Heart right ventricle (tissue), 16 donors: ENCODE measurements around the gene DAB2IP. TPM values are rescaled to one million over a fixed set of nuclear protein-coding genes. Genes with fewer than 3 reads are reported as not detected.

Source experiments
- ATAC-seq, 8 donors: fragments of 200-7000 bp; cut with Tn5 transposase; one replicate each; pipeline ENCODE4 v1.9.1; 2020; ENCODE audit warnings: mild to moderate bottlenecking in 8 of 8, moderate library complexity in 8 of 8, moderate number of reproducible peaks in 1 of 8
- DNase-seq, 2 donors: peaks; one replicate each; pipeline ENCODE4 v3.0.0-alpha.2; 2020
- H3K27ac ChIP-seq, 10 donors: fragments of 200-600 bp; sonication (generic) in 2 of 10; one replicate each; pipeline versions ENCODE4 v1.5.0 to v1.8.0; 2020 to 2022; ENCODE audit warnings: mild to moderate bottlenecking in 3 of 10
- H3K27me3 ChIP-seq, 7 donors: fragments of 200-600 bp; one replicate each; pipeline ENCODE4 v1.8.0; 2021 to 2022; ENCODE audit warnings: mild to moderate bottlenecking in 2 of 7
- H3K36me3 ChIP-seq, 9 donors: fragments of 200-600 bp; sonication (generic) in 1 of 9; one replicate each; pipeline versions ENCODE4 v1.5.0 to v1.8.0; 2020 to 2022; ENCODE audit warnings: mild to moderate bottlenecking in 2 of 9
- H3K4me1 ChIP-seq, 9 donors: fragments of 200-600 bp; sonication (generic) in 1 of 9; one replicate each; pipeline versions ENCODE4 v1.5.0 to v1.8.0; 2020 to 2022; ENCODE audit warnings: mild to moderate bottlenecking in 4 of 9
- H3K4me3 ChIP-seq, 10 donors: fragments of 200-600 bp; sonication (generic) in 2 of 10; one replicate each; pipeline versions ENCODE4 v1.5.0 to v1.8.0; 2020 to 2022; ENCODE audit warnings: mild to moderate bottlenecking in 7 of 10, moderate library complexity in 2 of 10
- H3K9me3 ChIP-seq, 11 donors: fragments of 200-600 bp in 10 of 11; sonication (generic) in 2 of 11; one replicate each; pipeline versions ENCODE4 v1.5.0 to v1.8.0; 2013 to 2022; ENCODE audit warnings: mild to moderate bottlenecking in 2 of 11, control low read depth in 1 of 11, moderate library complexity in 1 of 11
- CTCF ChIP-seq, 9 donors: fragments of 200-600 bp; sonication (generic) in 2 of 9; IDR thresholded peaks; one replicate each; pipeline versions ENCODE4 v1.5.0 to v1.8.0; 2021 to 2022; ENCODE audit warnings: antibody characterized with exemption in 9 of 9, mild to moderate bottlenecking in 5 of 9, moderate library complexity in 1 of 9
- WGBS, 2 donors: extraction: QIAGEN DNeasy Blood & Tissue Kit; methylation state at CpG; one replicate each; pipeline ENCODE4 v1.1.7; 2013; ENCODE audit warnings: inconsistent platforms in 1 of 2; 5-methylcytosine and 5-hydroxymethylcytosine counted together
- intact Hi-C, 10 donors: fragments of 100-400 bp; cut with DNase I; formaldehyde crosslinking; loops; one replicate each; pipeline versions ENCODE4 v1.11.1 to v1.14.2; 2022
- polyA plus RNA-seq, 2 donors: library from polyadenylated mRNA; stranded (reverse); fragments of 200-250 nt; gene quantifications; one replicate each; pipeline ENCODE4 v1.2.3, GENCODE V29; 2013
- total RNA-seq, 10 donors: library from RNA; stranded (reverse); fragmentation: NEBNext Ultra II Directional in 3 of 10; extraction: Animal tissue kit (Norgen Biotek cat#: 25700) in 3 of 10; gene quantifications; one replicate each; pipeline versions ENCODE4 v1.2.1 to v1.2.4, GENCODE V29; 2021 to 2023
- donor health status: Arrhythmogenic right ventricular cardiomyopathy.
- donor health status: ischemic (EF 13 %, LVEDD 7.1; RV severe dilation, severe dysfunction).
- donor health status: healthy with polysubstance abuse.
- donor health status: DM: no; HTN: yes; CAD: no.
- donor health status: DM: no; HTN: no; CAD: no.
- donor health status: ischemic (EF 25% LVEDD 6.9; RV normal size, moderate dysfunction).
- donor health status: ischemic (EF 25% LVEDD 5.7; RV mildly dilated, moderate dysfunction).
- donor health status: healthy.
- donor health status: DM: yes; HTN: yes; CAD: no.
- donor health status: Ischemic cardiomyopathy.
- donor health status: ischemic (EF 35%, LVEDD 5.7; RV mildly dilated, moderate dysfunction).
- donor health status: nonischemic (EF 11% LVEDD 7.7; RV severe dilation, severe dysfunction).
- donor health status: DM: yes; HTN: yes; CAD: no.
- donor health status: PGD.
- donor health status: ischemic (EF 29% LVEDD 5.4; RV normal size, mild dysfunction).
- donor health status: nonischemic (EF 23%, LVEDD 6.1; RV moderate dilation, normal function).

The DAB2IP gene
- total and polyA plus RNA-seq, 12 donors: 18.1 to 71.1 (median 52.8) TPM

GRCh38 chr9:121744002-121744686, 92.7 kb downstream of the DAB2IP start:
- Histone ChIP-seq H3K9me3 (no peaks in the 10 kb centered on the region), H3K4me1 (peaks cover 57 to 100% (median 90%) of the 10 kb centered on the region in 9 donors), H3K36me3 (no peaks in the 10 kb centered on the region), H3K4me3 (peak overlapping the region; percentile 23 to 64 (median 52)), H3K27me3 (no peaks in the 10 kb centered on the region), H3K27ac (peak overlapping the region; percentile 89 to 98 (median 94))
- 11 to 14% methylated on average over 11 of the region's 11 CpGs for WGBS, 2 donors
- intact Hi-C loops: loop anchor here in 8 of 10 donors (1.0 to 10.0 kb wide), 10 partner anchors 42 to 249 kb away; no protein-coding TSS in a partner anchor
- DNase-seq: peak; percentile 67 to 75
- peak; percentile 43 to 83 (median 73) for ATAC-seq
- TF ChIP-seq CTCF (IDR thresholded peaks at IDR 0.05): peak; percentile 29 to 77 (median 54)

- peak in 1 of 9 donors; percentile 6 for TF ChIP-seq CTCF (IDR thresholded peaks at IDR 0.05)
- DNase-seq: no peak
- Histone ChIP-seq H3K36me3 (peaks cover 0 to 2% (median 0%) of the 10 kb centered on the region in 9 donors), H3K4me1 (peaks cover 57 to 100% (median 93%) of the 10 kb centered on the region in 9 donors), H3K27ac (peak overlapping the region; percentile 24 to 98 (median 94)), H3K9me3 (no peaks in the 10 kb centered on the region), H3K4me3 (peak overlapping the region in 8 of 10 donors; percentile 9 to 64 (median 56)), H3K27me3 (no peaks in the 10 kb centered on the region)
- ATAC-seq: no peak
- WGBS, 2 donors: 40 to 47% methylated on average over 11 of the region's 11 CpGs
- intact Hi-C loops: loop anchor here in 8 of 10 donors (1.0 to 10.0 kb wide), 10 partner anchors 43 to 248 kb away; no protein-coding TSS in a partner anchor
Measured at GRCh38 chr9:121744687-121745395, 93.4 kb downstream of the DAB2IP start.

GRCh38 chr9:121745396-121745695, 93.9 kb downstream of the DAB2IP start:
- TF ChIP-seq CTCF (IDR thresholded peaks at IDR 0.05): no peak
- Histone ChIP-seq H3K27me3 (no peaks in the 10 kb centered on the region), H3K36me3 (peaks cover 0 to 4% (median 0%) of the 10 kb centered on the region in 9 donors), H3K4me3 (no peak overlapping the region), H3K27ac (peak overlapping the region in 9 of 10 donors; percentile 89 to 98 (median 95)), H3K4me1 (peaks cover 60 to 100% (median 93%) of the 10 kb centered on the region in 9 donors), H3K9me3 (no peaks in the 10 kb centered on the region)
- intact Hi-C loops: loop anchor here in 4 of 10 donors (2.0 to 10.0 kb wide), 4 partner anchors 51 to 247 kb away; no protein-coding TSS in a partner anchor
- no peak for ATAC-seq
- DNase-seq: no peak
- WGBS, 2 donors: 95 to 96% methylated on average over 4 of the region's 4 CpGs

GRCh38 chr9:121746411-121746810, 95.0 kb downstream of the DAB2IP start:
- no peak for TF ChIP-seq CTCF (IDR thresholded peaks at IDR 0.05)
- intact Hi-C loops: loop anchor here in 3 of 10 donors (2.0 to 10.0 kb wide), 4 partner anchors 24 to 238 kb away; no protein-coding TSS in a partner anchor
- H3K9me3 ChIP-seq: no peaks in the 10 kb centered on the region
- H3K4me1 ChIP-seq: peaks cover 59 to 100% (median 93%) of the 10 kb centered on the region in 9 donors
- peak overlapping the region in 7 of 10 donors; percentile 16 to 98 (median 47) for H3K27ac ChIP-seq
- H3K27me3 ChIP-seq: no peaks in the 10 kb centered on the region
- DNase-seq (no peak), ATAC-seq (no peak)
- H3K4me3 ChIP-seq: no peak overlapping the region
- WGBS, 2 donors: 64 to 75% methylated on average over 5 of the region's 5 CpGs
- H3K36me3 ChIP-seq: peaks cover 0 to 4% (median 0%) of the 10 kb centered on the region in 9 donors
